Mammary epithelial cell (primary cell): Measurements from ENCODE around the gene CCDC142.

ENCODE experiments used
- EZH2 ChIP-seq: IDR thresholded peaks from 2 replicates; pipeline ENCODE4 v1.6.1; 2012; ENCODE audit warnings: low read length, inconsistent platforms, borderline replicate concordance
- TF ChIP-seq, protein P1 (sequence below), 2 donors: IDR thresholded peaks in 1 of 2; conservative IDR thresholded peaks in 1 of 2; 2 replicates each; pipeline ENCODE4 v1.5.1; 2011 to 2012; ENCODE audit warnings: inconsistent platforms in 2 of 2, low read length in 2 of 2, mild to moderate bottlenecking in 2 of 2, control low read depth in 1 of 2, low read depth in 1 of 2; ENCODE audit not compliant: insufficient read depth in 1 of 2; ENCODE audit errors: extremely low read depth in 1 of 2

DNA sequence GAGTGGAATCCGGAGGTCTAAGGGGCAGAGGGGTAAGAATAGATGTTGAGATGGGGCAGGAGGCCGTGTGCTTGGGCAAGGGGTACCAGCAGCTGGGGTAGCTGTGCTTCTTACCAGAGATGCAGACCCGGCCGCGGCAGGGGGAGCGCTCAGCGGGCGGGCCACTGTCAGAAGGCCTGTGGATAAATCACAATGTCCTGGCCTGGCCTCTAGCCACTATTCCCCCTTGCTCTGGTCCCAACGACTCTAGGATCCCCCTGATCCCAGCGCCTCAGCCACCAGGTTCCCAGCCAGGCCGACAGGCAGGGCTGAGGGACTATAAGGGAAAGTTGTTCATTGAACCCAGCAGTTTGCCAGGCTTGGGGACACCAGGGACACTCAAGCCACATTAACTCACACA, 52.3 kb downstream of the CCDC142 start:
- TF ChIP-seq, protein P1, sequence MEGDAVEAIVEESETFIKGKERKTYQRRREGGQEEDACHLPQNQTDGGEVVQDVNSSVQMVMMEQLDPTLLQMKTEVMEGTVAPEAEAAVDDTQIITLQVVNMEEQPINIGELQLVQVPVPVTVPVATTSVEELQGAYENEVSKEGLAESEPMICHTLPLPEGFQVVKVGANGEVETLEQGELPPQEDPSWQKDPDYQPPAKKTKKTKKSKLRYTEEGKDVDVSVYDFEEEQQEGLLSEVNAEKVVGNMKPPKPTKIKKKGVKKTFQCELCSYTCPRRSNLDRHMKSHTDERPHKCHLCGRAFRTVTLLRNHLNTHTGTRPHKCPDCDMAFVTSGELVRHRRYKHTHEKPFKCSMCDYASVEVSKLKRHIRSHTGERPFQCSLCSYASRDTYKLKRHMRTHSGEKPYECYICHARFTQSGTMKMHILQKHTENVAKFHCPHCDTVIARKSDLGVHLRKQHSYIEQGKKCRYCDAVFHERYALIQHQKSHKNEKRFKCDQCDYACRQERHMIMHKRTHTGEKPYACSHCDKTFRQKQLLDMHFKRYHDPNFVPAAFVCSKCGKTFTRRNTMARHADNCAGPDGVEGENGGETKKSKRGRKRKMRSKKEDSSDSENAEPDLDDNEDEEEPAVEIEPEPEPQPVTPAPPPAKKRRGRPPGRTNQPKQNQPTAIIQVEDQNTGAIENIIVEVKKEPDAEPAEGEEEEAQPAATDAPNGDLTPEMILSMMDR (conservative IDR thresholded peaks at IDR 0.05 in 1 of 2, IDR thresholded peaks at IDR 0.05 in 1 of 2; ENCODE audit: extremely low read depth in 1 of 2, insufficient read depth in 1 of 2, low read depth in 1 of 2, low read length in 2 of 2), result no peak
- TF ChIP-seq EZH2, result no peak
